ENCODE data around the gene DNM3.

The DNM3 gene

DNA sequence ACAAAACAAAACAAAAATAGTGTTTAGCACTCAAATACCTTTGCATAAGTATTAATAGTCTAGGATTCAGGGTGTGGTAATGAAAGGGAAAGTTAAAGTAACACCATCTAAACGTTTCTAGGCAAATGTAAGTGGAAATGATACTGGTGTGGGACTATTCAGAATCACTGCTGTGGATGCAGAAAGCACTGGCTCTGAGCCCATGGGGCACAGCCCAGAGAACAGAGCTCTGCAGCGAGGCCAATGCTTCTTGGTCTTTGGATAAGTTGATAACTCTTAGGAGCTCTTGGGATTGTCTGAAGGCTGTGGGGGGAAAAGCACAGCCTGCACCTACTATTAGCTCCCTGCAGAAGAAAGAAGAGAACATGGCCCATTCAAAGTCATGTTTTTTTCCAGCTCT, 21.4 kb upstream of the DNM3 start:
- DNase-seq: no peak

DNA sequence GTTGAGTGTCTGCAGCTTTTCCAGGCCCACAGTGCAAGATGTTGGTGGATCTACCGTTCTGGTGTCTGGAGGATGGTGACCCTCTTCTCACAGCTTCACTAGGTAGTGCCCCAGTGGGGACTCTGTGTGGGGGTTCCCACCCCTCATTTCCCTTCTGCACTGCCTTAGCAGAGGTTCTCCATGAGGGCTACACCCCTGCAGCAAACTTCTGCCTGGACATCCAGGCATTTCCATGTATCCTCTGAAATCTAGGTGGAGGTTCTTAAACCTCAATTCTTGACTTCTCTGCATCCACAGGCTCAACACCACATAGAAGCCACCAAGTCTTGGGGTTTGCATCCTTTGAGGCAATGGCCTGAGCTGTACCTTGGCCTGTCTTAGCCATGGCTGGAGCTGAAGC, 14.3 kb upstream of the DNM3 start:
- no peak for DNase-seq

DNA sequence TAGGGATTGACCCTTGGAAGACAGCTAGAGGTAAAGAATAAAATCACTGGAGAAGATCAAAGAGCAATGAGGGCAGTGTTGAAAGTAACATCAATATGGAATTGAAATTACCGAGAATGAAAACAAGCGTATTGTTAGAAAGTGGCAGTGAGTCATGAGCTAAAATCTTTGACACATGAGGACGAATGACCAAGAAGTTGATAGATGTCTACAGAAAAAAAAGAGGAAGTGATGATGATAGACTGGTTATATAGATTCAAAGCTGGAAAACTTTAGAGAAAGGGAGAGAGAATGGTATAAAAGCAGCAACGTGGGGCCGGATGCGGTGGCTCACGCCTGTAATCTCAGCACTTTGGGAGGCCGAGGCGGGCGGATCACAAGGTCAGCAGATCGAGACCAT, 12.5 kb upstream of the DNM3 start:
- no peak for DNase-seq

DNA sequence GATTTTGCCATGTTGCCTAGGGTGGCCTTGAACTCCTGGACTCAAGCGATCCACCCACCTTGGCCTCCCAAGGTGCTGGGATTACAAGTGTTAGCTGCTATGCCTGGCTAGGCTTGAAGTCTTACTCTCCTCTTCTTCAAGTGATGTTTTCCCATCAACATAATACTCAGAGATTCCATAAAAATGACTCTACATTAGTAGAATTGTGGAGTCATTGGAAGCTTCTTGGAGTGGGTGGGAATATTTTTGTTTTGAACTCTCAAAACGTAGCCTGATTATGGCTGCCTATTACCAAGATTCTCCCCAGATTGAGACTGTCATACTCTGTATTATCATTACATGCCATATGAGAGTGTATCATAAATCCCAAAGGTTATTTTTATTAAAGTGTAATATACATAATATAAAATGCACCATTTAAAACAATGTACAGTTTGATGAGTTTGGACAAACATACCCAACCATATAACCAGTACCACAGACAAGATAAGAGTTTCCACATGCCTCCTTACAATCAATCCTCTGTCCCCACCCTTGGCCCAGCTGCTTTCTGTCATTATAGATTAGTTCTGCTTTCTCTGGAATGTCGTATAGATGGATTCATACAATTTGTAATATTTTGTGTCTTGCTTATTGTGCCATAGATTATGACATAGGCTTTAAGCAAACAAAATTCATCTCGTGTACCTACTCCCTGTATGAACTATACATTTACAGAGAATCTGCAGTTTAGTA, 8.0 kb upstream of the DNM3 start:
- DNase-seq: no peak

DNA sequence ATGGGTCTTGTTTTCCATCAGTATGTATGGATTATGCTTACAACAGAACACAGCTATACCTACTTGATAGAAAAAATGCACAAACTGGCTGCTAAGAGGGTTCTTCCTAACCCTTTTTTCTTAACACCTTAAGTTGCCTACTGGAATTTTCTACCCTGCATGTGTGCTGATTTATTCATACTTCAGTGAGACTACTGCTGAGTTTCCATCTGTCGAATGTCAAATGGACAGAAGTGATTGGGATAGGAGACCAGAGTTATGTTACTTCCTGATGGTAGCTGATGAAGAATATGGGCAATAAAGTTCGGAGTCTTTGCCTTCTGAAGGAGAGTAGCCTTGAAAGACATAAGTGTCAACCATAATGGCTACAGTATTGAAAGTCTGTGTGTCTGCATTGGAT, 6.5 kb upstream of the DNM3 start:
- DNase-seq: no peak

DNA sequence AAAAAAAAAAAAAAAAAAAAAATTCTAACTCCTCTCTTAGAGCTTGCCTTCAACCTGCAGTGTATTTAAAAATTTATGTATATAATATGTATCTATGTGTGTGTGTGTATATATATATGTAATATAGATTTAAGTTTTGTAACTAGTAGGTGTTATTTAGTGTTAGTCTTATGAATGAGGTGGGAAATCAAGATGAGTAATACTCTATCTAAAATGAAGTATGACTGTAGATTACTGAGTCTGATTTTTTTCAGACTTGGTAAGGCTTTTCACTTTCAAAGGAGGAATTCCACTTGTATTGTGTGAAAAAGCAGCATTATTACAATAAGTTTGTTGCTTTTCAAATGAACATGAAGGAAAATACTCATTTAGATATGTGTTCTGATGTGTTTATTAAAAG, 5.4 kb upstream of the DNM3 start:
- DNase-seq: no peak

DNA sequence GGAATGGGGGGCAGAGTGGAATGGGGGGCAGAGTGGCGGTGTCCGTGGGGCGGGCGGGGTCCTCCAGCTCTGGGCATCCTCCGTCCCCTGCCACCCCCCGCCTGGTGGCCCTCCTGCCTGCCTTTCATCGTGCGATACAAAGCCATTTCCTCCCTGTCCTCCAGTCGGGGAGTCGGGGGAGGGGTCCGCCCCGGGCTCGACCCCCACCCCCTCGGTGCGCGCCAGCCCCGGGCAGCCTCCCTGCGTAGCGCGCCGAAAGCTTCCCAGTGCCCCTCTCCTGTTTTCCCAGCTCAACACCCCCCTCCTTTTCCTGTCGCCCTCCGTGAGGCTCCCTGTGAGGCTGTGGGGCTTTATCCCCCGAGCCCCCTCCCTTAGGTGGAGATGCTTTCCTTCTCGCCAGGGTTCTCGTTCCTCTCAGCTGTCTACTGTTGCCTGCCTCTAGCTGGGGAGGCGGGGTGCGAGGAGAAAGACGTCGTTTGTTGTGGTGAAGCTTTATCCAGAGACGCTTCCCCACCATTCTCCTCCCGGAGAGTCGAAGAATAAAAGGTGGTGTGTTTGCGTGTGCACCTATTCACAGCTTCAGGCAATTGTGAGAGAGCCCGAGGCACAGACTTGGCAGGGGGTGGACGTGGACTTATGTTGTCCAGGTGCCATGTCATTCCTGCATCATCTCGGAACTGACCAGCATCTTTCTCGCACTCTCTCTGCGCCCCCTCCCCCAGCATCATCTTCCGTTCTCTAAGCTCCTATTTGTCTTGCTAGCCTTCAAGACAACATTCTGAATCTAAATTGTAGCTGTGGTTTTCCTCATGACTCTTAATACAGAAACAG, 848 bp downstream of the DNM3 start:
- no peak for DNase-seq

DNA sequence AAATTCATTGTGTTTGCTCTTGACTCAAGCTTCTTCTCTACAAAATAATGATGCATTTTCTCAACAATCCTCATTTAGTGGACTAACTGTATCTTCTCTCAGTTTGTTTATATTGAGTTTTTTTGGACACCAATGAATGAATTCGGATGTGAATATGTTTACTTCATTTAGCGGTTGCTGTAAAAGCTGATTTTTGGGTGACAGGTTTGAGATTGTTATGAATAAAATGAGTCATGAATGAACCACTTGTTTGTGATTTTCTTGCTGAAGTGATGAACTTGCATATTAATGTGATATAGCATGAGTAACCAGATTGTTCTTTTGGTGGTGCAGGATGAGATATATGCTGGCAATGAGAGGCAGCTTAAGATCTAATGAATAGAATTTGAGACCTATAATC, 3.1 kb downstream of the DNM3 start:
- no peak for DNase-seq

DNA sequence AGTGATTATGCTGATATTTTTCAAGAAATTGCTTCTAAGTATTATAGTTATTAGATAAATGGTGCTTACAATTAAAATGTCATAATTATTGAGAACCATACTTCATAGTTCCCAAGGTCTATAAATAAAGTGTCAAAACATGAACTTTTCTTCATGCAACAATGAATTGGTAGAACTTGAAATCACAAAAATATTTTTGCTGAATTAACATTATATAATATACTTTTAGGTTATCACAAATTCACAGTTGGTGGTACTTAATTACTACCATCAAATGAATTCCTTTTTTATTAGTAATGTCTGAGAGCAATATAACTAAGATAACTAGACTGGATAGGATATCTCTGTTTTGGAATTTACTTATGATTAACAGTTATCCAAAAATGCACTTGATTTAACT, 4.7 kb downstream of the DNM3 start:
- no peak for DNase-seq

DNA sequence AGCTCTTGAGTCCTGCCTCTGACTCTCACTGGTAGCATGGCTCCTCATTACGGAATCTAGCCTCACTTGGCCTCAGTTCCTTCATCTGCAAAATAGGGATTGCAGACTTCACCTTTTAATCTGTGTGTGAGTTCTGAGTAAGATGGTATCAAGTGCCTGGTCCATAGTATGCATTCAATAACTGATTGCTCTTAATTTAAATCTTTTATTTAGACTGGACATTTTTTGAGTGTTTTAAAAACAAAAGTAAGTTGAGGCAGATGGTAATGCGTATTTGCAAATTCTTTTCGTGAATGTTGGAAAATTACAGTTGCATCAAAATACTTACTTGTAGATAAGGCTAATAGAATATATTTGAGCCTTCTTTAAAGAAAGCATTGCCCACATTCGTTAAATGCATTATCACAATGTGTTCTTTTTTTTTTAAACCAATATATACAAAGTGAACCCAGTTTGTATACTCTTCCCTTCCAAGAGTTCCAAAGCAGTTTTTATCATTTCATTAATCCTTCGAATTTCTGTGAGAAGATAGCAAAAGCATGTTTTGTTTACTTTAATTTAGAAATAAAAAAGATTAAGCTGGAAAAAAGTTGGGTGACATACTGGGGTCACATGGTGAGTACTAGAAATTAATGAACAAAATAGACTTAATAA, 8.1 kb downstream of the DNM3 start:
- DNase-seq: no peak

DNA sequence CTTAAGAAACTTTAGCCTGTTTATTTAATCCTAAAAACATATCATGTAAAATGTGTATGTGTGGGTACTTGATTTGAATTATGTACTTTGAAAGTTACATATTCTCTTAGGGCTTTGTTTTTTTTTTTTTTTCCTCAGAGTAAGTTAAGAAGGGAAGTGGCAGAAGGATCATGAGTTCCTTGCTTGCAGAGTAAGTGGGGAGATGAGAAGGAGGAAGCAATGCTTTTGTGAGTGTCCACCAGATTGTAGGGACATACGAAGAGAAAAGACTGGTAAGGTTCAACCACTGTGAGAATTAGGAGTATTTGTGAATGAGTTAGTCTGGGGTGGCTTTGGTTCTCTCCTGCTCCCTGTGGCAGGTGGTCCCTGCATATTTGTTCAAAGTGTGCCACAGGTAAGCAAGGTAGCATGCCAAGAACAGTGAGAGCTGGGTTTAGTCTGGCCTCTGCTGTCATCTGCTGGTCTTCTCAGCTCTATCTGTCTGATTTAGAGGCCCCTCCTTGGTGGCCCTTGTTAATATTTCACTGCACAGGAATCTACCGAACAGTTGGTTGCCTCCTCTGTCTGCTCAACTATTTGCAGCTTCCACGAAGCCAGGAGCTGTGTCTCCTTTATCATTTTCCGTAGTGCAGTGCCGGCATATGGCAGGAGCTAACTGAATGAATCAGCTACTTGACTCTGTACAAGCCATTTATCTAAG, 9.5 kb downstream of the DNM3 start:
- no peak for DNase-seq

DNA sequence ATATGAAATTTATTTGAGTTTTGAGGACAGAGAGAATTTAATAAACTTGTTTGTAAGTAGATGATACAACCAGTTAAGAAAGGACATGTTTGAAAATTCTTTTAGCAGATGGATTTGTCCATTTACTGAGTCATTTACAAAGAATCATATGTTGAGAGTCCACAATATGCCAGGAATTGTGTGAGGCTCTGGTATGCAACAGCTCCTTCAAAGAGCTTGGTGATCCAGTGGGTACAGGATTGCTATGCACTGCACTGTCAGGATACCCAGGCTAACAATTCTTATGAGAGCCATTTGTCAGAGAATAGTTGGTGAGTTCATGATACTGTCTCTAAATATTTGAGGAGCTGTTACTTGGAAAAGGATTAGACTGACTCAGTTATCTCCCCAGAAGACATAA, 11.0 kb downstream of the DNM3 start:
- DNase-seq: no peak

DNA sequence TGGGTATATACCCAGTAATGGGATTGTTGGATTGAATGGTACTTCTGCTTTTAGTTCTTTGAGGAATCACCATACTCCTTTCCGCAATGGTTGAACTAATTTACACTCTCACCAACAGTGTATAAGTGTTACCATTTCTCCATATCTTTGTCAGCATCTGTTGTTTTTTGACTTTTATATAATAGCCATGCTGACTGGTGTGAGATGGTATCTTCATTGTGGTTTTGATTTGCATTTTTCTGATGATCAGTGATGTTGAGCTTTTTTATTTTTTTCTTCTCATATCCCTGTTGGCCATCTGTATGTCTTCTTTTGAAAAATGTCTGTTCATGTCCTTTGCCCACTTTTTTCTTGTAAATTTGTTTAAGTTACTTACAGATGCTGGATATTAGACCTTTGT, 14.1 kb downstream of the DNM3 start:
- no peak for DNase-seq

DNA sequence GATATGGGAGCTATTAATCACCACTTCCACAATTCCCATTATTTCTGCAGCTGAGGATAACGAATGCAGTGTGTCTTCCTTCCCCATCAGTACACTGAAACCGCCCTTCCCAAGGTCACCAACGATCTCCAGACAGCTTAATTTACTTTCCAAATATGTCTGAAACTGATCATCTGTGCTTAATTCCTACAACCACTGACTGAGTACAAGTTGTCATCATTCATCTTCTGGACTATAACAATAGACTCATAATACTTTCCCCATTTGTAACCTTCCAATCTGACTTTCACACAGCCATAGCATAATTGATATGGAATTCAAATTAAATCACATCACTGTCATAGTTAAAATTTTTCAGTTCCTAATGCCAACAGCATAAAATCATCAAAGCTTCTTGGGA, 17.4 kb downstream of the DNM3 start:
- DNase-seq: no peak

DNA sequence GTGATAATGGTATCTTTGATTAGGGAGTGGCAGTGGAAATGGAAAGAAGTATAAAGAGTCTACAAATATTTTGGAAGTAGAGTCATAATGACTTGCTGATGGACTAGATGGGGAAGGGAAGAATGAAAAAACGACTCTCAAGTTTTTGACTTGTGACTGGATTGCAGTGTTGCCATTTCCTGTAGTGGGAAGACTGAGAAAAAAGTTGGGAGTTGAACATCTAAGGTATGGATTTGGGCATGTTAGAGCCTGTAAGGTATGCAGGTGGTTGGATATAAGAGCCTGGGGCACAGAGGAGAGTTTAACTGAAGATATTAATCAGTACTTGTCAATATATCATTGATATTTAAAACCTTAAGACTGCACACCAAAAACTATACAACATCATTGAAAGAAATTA, 19.4 kb downstream of the DNM3 start:
- no peak for DNase-seq

DNA sequence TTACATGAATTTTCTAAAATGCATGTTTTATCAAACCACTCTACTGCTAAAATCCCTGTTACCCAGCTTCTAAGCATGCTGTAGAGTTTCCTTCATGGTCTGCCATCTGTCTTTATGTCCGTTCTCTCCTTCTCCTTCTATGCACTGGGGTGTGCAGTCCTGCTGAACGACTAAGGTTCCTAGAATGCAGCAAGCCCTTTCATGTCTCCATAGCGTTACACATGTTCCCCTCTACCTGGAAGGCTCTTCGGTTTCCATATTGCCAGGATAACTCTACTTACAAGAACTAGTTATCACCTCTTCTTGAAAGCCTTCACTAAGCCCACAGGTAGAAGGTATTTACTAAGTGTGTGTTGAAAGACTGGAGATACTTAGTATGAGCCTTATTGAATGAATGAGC, 22.2 kb downstream of the DNM3 start:
- no peak for DNase-seq

DNA sequence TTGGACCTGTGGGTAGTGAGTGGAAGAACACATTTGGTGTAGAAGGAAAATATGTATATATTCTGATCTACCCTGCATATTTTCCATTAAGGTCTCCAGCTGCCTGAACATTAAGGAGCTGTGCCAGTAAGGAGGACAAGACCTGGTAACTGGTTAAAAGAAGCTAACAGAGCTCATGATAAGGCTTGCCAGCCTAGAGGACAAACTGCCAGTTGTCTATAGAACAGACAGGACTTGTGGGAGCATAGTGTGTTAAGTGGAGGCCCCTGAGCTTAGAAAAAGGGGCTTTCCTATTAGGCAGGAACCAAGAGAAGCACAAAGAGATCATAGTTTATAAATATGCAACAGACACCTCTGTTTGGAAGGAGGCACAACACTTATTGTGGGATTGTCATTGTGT, 23.0 kb downstream of the DNM3 start:
- no peak for DNase-seq

DNA sequence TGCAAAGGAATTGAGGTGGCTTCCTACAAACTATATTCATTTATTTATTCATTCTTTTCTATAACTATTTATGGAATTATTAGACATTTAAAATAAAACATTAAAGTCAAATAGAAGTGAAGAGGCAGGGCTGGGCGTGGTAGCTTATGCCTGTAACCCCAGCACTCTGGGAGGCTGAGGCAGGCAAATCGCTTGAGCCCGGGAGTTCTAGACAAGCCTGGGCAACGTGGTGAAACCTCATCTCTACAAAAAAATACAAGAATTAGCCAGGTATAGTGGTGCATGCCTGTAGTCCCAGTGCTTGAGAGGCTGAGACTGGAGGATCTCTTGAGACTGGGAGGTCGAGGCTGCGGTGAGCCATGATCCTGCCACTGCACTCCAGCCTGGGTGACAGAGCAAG, 23.8 kb downstream of the DNM3 start:
- no peak for DNase-seq

DNA sequence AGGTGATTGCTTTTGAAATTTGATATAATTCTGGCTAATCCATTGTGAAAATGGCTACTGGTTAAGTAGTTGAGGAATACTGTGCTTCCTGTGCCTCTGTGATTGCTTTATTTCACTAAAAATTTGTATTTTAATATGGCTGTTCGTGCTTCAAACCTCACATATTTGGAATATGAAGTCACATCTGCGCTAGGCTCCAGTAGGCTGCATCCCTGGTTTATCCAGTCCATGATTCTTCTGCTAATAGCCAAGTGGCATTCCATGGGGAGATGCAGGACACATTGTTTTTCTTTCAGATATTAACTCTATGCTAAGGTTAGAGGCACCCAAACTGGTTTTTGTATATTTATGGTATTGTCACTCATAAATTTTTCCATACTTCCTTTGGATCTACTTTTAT, 25.9 kb downstream of the DNM3 start:
- no peak for DNase-seq

DNA sequence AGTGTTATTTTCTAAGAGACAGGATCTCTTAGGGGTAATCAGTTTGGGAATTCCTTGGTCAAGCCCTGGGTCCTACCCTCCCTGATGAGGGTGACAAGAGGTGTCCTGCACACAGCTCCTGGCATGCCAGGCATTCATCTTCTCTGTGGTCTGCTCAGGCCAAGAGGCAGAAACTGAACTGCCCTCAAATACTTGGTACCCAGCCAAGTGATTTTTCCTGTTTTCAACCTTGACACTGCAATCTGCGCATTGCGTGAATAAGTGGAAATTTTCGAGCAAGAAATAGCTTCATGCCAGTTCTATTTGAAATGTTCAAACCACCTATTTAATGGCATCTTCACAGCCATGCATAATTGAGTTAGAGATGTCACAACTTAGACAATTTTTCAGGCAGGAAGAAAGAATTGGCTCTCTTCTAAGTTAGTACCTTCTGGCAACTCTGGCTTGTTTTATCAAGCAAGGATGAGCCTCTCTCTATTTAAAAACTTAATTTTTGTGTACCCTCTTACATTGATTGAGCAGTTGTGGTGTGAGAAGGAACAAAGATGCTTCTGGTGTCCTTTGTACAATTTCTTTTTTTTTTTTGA, 27.0 kb downstream of the DNM3 start:
- DNase-seq: no peak

DNA sequence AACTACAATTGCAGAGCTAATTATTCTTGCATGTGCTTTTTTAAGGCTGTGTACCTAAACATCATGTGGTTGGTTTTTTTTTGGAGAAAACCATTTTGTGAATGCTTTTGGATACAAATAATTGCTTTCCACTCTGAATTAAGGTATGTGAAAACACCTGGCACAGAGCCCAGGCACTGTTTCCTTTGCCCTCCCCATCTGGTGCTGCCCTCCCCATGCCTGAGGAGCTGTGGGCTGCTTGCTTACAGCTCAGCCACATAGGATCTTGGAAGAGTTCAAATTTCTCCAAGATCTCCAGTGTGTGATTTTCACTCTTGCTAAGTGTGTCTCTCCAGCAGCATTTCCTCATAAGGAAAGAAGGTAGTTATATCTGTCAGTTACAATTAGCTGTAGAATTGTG, 27.8 kb downstream of the DNM3 start:
- no peak for DNase-seq

DNA sequence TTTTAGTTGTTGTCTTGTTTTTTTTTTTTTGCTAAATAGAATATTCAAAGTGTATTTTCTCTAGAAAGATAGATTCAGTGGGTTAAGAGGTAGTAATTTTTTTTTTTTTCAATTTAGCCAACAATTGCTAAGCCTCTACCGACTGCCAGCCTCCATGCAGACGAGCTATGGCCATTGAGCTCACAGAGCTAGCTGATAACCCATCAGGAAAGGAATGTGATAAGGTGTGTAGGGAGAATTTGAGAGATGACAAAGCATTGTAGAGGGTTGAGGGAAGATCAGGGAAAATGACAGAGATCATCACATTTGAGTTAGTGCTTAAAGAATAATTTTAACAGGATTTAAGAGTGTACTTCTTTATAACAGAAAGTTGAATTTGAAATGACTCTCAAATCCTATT, 30.6 kb downstream of the DNM3 start:
- DNase-seq: no peak

DNA sequence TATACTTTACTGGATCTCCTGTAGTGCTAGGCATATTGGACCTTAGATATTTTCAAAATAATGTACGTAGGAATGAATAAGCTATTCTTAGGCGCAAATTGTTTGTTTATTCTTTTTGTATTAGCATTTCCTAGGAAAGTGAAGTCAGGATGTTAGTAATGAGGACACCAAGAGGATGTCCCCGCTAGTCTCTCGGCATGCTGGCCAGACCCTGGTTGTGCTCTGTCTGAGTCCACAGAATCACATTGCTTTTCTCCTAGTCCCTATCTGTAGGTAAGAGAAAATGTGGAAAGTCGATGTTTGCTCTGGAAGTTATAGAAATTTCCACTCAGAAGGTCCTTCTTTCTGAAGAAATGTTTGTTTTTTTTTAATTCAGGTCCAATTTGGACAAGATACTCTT, 31.1 kb downstream of the DNM3 start:
- no peak for DNase-seq

Measured in activated CD4-positive, alpha-beta T cell treated with anti-CD3 and anti-CD28 coated beads for 48 hours (primary cell).